Cerebellar nuclear complex (tissue), 1 donor: ENCODE data around the gene DPF3.

Source experiments
- DNase-seq, 2 experiments: peaks; one replicate each; lab custom pipeline; 2025; lab: John Stamatoyannopoulos, UW

The DPF3 gene

DNA sequence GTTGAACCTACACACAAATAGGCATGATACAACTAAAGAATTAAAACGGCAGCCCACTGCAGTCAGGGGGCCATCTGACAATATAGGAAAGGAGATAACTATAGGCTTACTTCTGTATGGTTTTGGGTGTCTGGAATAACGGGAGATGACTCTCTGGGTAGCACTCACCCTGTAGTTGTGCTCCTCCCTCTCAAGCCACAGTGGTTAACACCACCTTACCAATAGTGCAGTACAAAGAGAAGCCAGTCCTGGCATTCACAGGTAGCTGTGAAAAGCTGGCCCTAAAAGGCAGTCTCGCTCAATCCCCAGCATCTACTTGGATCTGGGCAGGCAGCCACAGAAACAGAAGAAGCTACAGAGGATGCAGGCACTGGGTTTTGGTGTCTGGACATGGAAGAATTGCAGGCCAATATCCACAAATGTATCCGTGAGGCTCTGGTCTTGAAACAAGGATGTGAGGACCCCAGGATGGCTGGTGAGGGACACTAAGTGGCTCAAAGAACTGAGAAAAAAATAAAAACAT, 93.0 kb downstream of the DPF3 start:
- no peak for DNase-seq

- no peak for DNase-seq
These were observed 93.6 kb downstream of the DPF3 start for GRCh38 chr14:72800296-72800695.

DNA sequence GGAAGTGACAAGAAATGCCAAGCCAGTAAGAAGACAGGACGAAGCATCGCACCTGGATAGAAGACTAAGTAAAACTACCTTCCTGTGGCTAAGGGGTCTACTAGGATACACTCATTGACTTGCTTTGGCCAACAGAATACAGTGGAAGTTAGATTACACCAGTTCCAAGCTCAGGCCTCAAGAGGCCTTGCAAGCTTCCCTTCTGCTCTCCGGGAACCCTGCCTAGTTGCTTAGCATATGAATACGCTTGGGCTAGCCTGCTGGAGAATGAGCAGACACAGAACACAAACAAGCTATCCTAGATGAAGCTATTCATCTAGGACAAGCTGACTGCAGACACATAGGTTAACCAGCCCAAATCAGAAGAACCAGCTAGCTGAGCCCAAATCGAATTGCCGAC, 97.0 kb downstream of the DPF3 start:
- DNase-seq, result no peak

- peak in 1 of 2 experiments; percentile 16 for DNase-seq
These were observed 100.6 kb downstream of the DPF3 start for GRCh38 chr14:72793156-72793939.

- DNase-seq, result peak in 1 of 2 experiments; percentile 25
These were observed 101.7 kb downstream of the DPF3 start for GRCh38 chr14:72792051-72792788.

GRCh38 chr14:72790887-72791566, 102.9 kb downstream of the DPF3 start:
- DNase-seq, result no peak

GRCh38 chr14:72788972-72789728, 104.8 kb downstream of the DPF3 start:
- DNase-seq, result peak; percentile 18 to 43

GRCh38 chr14:72788255-72788654, 105.6 kb downstream of the DPF3 start:
- no peak for DNase-seq

- no peak for DNase-seq
These were observed 106.1 kb downstream of the DPF3 start for GRCh38 chr14:72787841-72788240.

DNA sequence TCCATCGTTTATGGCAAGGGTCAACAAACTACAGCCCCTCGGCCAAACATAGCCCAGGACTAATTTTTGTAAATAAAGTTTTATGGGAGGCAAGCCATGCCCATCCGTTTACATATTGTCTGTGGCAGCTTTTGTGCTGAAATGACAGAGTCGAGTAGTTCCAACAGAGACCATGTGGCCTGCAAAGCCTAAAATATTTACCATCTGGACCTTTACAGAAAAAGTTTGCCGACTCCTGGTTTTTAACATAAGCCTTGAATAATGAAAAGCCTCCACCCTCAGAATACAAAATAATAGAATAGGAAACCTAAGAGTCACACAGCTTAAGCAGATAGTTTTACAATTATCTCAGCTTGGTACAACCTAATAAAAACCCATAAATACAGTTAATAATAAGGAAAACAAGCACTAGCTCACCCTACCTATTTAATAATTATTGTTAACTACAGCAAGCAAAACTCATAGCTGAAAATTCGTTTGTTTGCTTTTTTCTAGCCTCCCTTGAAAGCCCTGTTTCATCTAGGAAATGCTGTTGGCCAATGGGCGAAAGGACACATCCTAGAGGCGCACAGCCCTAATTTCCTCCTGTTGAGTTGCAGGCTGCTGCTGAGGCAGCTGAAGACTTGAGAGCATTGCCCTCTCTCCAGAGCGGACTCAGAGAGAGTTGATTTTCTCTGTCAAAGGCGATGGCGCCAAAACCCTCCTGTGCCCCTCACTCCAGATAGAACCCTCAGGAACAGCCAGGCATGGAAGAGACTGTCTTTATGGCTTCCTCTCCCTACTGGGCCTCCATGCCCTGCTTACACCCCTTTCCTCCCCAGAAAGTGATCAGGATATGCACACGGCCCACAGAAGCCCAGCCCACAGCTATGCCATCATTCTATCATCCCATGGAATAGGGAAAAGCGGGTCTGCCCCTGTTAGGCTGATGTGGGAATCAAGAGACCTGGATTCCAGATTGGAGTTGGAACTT, 107.2 kb downstream of the DPF3 start:
- no peak for DNase-seq

DNA sequence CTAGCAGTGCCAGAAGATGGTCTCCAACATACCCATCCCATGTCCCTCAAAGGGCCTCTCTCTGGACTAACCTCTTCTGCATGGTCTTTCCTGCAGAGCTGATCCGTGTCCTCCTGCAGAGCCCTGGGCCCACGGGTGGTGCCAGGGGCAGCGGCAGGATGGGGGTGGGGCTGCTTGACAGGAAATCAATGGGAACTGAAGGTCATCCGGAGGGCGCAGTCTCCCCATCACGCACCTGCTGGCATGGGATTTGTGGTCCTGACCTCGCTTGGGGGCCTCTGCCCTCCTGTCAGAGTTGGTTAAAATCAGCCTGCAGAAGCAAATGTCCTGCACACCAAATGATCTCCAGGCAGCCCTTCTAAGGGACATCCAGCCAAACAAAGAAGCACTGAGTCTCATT, 110.2 kb downstream of the DPF3 start:
- no peak for DNase-seq

- no peak for DNase-seq
These were observed 111.1 kb downstream of the DPF3 start for GRCh38 chr14:72782817-72783216.

- no peak for DNase-seq
These were observed 112.1 kb downstream of the DPF3 start for GRCh38 chr14:72781561-72782508.

DNA sequence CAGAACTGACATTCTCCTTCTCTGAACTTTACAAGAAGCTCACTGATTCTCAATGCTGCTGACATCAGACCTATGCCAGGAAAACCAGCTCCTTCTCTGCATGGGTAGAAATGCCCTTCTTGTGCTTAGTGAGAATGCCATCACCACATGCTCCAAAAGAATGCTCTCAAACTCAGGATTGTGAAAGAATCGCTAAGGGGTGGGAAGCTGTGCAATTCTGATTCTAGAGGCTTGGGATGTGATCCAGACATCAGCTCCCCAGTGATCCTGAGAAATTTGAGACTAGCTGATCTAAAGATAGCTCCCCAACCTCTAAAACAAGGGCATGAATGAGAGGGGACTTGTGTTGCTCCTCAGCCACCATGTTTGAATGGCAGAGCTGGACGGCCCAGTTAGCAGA, 113.2 kb downstream of the DPF3 start:
- no peak for DNase-seq

DNA sequence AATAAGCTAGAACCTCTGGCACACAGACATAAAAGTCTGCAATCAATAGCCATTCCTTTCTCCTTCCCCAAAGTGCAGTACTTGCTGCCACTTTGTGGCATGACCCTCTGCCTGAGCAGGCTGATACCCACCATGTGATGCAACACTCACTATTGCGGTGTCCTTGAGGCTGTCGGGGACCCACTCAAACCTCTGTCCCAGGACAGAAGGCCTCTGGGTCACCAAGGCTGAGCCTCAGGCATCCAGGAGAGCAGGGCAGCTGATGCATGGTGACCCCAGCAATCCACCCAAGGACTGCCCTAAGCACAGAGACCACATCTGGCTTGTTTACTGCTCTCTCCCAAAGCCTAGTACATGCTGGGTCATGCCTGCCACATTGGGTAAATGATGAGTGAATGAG, 114.2 kb downstream of the DPF3 start:
- no peak for DNase-seq

- DNase-seq, result no peak
These were observed 116.3 kb downstream of the DPF3 start for GRCh38 chr14:72777636-72778035.

- no peak for DNase-seq
These were observed 117.1 kb downstream of the DPF3 start for GRCh38 chr14:72776701-72777261.

- no peak for DNase-seq
These were observed 117.9 kb downstream of the DPF3 start for GRCh38 chr14:72775923-72776554.
